SK-N-MC (cell line): ENCODE data around the gene GJB5.

Experiments used
- EZH2 ChIP-seq: fragments of 200-600 bp; sonication (generic); IDR thresholded peaks from one replicate; pipeline ENCODE4 v1.6.1; 2017; ENCODE audit warnings: antibody characterized with exemption
- FOXP2 ChIP-seq: optimal IDR thresholded peaks from 2 replicates; pipeline ENCODE3; 2011; ENCODE audit warnings: mild to moderate bottlenecking, moderate library complexity; ENCODE audit not compliant: insufficient read depth; ENCODE audit errors: extremely low read length, control extremely low read depth
- POLR2AphosphoS5 ChIP-seq: IDR thresholded peaks from 2 replicates; pipeline ENCODE4 v1.6.1; 2012; ENCODE audit warnings: mild to moderate bottlenecking, low read depth, low read length, borderline replicate concordance

DNA sequence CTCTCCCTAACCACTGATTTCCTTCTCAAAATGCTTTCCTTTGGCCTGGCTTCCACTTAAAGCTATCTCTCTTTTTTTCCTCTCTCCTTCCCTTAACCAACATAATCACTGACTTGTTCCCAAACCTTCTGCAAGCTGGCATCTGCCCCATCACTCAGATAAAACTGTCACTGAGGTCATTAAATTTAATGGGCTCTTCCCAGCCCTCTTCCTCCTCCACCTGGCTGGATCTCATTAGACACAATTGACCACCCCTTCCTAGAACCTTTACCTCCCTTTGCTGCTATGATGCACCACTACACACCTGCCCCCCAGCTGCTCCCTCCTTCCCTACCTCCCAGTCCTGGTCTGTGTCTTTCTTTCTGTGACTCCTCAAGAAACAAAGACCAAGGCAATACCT, 44.0 kb upstream of the GJB5 start:
- TF ChIP-seq EZH2 (no peak), POLR2AphosphoS5 (no peak), FOXP2 (no peak)
